CD4-positive, alpha-beta T cell treated with Interleukin-12 subunit alpha and Interleukin-12 subunit beta, for 1 hour (primary cell): ENCODE measurements around the gene LYST.
A peak's percentile ranks its signal among the peaks of the same experiment; 100 is the strongest.
"Not testable (repeated sequence)": the region's sequence is repeated elsewhere in the genome, so short reads cannot be mapped to it uniquely, and the experiment has no call there.

Experiments used
- DNase-seq: peaks from one replicate; pipeline ENCODE4 v3.0.0-alpha.2; 2020

Gene LYST

GRCh38 chr1:235649368-235650163 is 217.1 kb downstream of the LYST start, which contains the start of gene GNG4:
GNG4 (minus strand) TSS chr1:235649784; CDS start chr1:235583838, 65,946 bp downstream.
- DNase-seq = peak; percentile 21

DNA sequence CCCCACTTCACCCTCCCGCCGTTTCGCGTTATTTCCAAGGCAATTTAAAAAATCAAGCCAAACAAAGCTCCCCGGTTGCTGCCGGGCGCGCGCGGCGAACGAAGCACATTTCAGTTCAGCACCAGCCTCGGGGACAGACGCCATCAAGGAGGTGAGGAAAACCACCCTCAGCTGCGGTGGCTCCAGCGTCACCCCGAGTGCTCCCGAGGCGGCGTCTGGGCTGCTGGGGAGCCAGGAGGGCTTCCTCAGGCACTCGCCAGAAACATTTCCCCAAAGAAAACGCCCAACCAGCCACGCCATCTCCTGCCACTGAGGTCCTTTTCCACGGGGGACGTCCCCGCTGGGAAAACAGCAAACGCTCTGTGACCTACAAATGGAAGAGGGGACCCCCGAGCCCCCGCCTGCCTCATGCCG is 217.7 kb downstream of the LYST start:
- peak; percentile 58 for DNase-seq

- no peak for DNase-seq
These were observed 218.2 kb downstream of the LYST start for GRCh38 chr1:235648407-235648907.

GRCh38 chr1:235647537-235647936 is 219.2 kb downstream of the LYST start:
- not testable (repeated sequence) for DNase-seq

DNA sequence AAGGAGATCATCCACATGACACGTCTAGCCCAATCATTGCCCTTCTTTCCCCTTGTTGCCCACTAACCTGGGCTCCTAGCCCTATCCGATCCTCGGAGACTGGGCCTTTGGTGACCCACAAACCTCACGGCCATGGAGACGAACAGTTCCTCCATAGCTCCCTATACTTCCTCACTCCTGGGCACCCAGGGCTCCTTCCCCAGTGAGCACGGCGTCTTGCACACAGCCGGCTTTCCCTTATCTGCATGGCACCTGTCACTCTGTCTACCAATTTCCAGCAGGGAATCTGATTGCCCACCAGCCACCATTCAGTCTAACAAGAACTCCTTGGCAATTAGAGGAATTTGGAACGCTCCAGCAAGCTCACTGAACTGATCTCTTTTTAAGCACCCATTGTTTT is 220.2 kb downstream of the LYST start:
- no peak for DNase-seq

DNA sequence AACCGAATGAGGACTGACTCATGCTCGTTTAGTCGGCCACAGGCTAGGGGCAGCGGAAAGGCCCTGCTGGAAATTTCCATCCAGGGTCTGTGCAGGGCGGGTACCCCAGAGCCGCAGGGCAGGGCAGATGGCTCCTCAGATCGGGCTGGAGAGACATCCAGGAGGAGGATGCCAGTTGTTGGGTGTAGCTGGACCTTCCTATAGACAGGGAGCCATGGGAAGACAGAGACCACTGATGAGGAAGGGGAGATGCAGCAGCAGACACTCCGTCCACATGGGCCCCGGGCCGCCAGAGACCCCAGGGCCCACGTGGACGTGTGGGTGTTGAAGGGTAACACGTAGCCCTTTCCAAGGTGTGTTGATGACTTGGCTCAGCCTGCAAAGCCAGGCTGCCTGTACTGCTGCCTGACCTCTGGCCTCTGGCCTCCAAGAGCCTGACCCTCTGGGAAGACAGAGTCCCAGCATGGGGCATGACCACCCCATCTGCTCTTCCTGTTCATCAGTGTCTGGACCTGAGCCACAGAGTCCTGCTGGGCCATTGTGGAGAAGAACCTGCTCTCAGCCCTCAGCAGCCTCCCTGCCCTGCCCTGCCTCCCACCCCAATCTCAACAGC is 221.9 kb downstream of the LYST start:
- no peak for DNase-seq

DNA sequence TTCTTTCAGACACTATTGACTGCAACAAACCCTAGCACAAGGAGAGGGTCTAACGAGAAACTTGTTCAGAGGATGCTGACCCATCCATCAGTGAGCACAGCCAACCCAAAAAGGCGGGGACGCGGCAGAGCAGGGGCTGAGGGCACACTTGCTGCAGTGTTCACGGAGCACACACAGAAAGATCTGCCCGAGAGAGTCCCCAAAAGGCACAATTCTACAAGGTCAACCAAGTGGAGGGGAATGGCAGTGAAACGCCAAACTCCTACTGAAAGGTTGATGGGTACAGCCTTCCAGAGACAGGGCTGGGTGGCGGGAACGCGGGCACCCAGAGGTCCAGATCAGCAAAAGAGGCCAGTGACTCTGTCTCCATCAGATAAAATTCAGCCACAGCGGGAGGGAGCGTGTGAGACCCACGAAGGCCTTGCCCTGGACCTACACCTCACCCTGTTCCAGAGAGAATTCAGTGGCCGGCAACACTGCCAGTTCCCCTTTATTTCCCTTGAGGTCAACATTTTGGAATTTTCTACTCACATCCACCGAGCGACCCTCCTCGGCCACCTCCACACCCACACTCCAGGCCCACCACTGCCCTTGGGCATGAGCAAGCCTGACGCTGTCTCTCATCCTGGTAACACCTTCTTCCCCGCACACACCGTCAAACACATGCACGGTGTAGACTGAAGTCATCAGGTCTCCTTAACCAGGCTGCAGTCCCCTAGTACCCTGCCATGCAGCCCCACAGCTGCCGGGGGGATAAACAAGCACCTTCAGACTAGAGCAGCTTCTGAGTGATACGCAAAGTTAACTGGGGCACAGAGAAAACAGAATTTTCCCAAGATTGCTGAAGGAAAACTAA is 222.6 kb downstream of the LYST start:
- DNase-seq = no peak

GRCh38 chr1:235642943-235643371 is 223.7 kb downstream of the LYST start:
- no peak for DNase-seq

DNA sequence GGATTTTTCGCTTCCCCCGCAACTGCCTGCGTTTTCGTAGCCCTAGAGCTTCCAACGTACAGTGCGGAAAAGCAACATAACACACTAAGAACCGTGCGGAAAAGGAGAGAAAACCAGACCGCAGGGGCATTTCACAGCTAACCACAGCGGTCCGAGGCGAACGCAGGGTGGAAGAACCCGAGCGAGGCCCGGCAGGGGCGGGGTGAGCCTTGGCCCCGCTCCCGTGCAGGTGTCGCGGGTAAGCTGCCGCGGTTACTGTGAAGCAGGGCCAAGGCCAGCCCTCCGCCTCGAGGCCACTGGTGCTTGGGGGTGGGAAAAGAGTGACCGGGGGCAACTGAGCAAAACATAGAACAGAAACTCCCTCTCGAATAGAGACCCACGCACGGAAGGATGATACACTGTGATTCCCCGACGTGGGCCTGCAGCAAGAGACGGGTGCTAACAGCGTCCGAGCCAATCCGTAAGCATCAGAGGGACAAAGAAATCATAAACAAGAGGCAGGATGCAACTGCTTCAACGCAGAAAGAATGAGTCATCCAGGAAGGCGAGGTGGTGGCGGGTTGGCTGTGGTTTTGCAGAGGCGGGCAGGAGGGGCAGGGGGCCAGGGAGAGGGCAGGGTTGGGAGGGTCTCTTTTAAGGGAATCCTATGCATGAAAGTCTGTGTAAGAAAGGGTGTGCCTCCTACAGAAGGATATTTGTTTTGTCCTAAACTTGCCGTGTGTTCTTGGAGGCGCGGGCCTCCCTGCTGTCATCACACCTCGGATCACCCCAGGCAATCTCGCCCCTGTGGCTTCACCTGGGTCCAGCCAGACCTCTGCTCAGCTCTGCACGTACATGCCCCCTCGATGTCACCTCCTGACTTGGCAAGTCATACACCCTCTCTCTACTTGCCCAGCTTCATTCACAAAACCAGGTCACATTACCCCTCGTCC is 224.4 kb downstream of the LYST start:
- DNase-seq = peak; percentile 72

DNA sequence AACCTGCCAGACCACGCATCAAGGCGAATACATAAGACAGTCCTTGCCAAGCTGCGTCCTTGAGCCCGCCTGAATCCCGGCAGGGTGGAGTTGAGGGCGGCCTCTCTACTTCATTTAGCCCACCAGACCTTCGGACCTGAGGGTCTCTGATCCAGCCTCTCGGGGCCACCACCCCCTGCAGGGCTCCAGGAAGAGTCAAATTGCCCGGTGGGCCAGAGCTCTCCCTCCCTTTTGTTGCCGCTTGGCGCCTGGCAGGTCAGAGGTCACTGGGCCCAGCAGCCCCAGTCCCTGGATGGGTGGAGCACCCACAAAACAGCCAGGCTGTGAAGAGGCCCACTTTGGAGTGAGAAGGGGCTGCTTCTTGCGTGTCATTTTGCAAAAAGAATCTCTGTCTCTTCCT is 226.1 kb downstream of the LYST start:
- no peak for DNase-seq

- DNase-seq = no peak
These were observed 227.2 kb downstream of the LYST start for GRCh38 chr1:235639226-235640205.

DNA sequence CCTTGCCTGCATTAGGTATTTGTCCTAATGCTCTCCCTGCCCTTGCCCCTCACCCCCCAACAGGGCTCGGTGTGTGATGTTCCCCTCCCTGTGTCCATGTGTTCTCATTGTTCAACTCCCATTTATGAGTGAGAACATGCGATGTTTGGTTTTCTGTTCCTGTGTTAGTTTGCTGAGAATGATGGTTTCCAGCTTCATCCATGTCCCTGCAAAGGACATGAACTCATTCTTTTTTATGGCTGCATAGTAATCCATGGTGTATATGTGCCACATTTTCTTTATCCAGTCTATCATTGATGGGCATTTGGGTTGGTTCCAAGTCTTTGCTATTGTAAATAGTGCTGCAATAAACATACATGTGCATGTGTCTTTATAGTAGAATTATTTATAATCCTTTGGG is 228.1 kb downstream of the LYST start:
- not testable (repeated sequence) for DNase-seq

DNA sequence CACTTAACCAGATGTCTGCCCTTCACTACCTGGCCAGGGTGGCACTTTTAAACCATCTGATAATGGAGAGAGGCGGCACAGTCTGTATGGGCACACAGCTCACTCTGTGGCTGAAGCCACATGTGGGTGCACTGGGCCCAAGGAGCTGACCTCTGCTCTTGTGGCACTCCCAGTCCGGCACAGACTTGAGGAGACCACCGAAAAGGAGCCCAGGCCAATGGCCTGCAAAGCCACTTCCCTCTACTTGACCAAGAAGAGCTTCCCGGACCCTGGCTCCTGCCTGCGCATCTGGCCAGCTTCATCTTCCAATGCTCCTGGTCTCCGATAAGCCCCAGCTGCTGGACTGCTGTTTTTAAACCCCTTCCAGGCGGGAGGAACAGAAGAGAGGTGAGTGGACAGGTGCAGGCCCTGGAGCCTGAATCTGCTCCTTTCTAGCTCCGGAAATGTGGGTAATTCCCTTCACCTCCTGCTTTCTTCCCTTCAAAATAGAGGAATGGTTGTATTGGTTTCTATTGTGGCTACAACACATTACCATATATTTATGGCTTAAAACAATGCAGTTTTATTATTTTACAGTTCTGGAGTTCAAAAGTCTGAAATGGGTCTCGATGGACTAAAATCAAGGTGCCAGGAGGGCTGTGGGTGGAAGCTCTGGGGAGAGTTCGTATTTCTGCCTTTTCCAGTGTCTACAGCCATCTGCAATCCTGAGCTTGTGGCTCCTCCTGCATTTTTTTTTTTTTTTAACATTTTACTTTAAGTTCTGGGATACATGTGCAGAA is 228.8 kb downstream of the LYST start:
- DNase-seq = no peak

GRCh38 chr1:235635938-235636662 is 230.6 kb downstream of the LYST start:
- DNase-seq = no peak

DNA sequence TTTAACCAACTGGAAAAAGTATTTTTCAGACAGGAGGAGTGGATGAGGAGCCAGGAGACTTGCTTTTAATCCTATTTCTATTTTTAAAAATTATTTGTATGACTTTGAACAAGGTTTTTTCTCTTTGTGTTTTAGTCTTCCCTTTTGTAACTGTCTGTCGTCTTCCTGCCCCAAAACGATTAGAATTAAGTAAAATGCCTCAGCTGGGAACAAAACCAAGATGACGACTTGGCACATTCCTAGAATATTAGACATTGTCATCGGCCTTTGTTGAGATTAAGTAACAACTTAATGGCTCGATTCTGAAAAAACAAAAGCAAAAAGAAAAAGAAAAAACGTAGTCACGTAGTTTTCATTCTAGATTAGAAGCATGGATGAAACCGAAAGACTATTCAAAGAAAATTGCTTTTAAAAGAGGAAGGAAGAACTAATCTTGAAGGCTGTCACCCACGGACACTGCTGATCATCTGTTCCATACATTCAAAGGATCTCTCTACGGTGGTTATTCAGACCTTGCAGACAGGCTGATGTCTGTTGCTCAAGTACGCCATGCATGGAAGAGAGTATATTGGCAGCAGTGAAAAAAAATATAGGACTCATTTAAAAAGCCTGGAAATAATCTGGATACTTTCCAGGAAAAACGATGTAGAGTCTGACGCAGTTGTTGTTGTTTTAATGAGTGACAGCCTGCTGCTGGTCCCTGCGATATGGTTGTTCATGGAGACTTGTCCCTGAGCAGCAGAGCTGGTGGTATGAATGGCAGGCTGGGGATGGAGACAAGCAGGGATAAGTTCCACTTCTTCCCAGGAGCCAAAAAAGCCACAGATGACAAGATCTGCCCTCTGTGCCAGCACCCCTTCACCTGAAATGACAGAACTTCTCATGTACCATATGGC is 234.0 kb downstream of the LYST start:
- no peak for DNase-seq

- no peak for DNase-seq
These were observed 234.9 kb downstream of the LYST start for GRCh38 chr1:235631816-235632215.

- no peak for DNase-seq
These were observed 238.2 kb downstream of the LYST start for GRCh38 chr1:235628316-235629005.

DNA sequence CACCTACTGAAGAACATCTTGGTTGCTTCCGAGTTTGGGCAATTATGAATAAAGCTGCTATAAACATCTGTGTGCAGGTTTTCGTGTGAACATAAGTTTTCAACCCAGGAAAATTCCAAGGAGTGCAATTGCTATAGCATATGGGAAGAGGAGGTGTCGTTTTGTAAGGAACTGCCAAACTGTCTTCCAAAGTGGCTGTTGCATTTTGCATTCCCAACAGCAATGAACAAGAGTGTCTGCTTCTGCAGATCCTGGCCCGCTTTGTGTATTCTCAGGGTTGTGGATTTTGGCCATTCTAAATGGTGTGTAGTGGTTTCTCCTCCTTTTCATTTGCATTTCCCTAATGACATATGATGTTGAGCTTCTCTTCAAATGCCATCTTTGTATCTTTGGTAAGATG is 240.9 kb downstream of the LYST start:
- DNase-seq = no peak
